ENCODE results near the gene RPRD1B. TPM values are rescaled to one million over a fixed set of nuclear protein-coding genes. Genes with fewer than 3 reads are reported as not detected.

RPRD1B gene
- polyA plus RNA-seq, 1 of the 3 experiments (the other 2 are of a cell fraction), result 11.8 TPM

DNA sequence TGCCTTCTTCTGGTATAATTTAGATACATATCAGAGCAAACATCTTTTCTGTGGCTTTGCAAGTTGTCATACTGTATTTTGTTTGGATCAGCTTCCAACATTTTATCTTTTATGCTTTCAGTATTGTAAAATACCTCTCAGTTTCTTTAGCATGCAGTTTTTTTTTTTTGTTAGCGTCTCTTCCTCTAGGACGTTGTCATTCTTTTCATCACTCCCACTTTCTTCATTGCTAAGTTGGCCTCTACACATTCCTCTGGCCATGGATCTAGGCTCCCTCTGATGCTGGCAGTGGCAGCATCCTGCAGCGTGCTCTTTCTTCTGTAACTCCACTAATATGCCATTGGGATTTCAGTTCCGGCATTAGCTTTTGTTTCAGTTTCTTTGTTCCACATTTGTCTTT, 21.7 kb downstream of the RPRD1B start:
- Histone ChIP-seq H3K9ac (no peak overlapping the region), H3K9me2 (no peaks in the 10 kb centered on the region), H3K4me3 (ENCODE audit: low read depth in 2 of 2, low read length in 1 of 2) (no peak overlapping the region; a peak in 1 of 4 replicates), H3K36me3 (replicated peaks in 1 of 2; ENCODE audit: control insufficient read depth in 1 of 2, insufficient read depth in 2 of 2, low read length in 1 of 2) (peaks cover 45 to 66% of the 10 kb centered on the region in 2 experiments), H3K27ac (ENCODE audit: low read depth in 2 of 2, low read length in 1 of 2) (peak overlapping the region; percentile 6 to 22; a peak in 3 of 4 replicates), H3K27me3 (ENCODE audit: insufficient read depth) (no peaks in the 10 kb centered on the region), H3K4me2 (no peak overlapping the region), H3F3A (replicated peaks; ENCODE audit: insufficient read depth) (peaks cover 25% of the 10 kb centered on the region), H3K4me1 (ENCODE audit: control insufficient read depth in 1 of 2, insufficient read depth in 2 of 2, low read depth in 1 of 2, low read length in 1 of 2) (peaks cover 0 to 3% of the 10 kb centered on the region in 2 experiments; a peak in 3 of 4 replicates), H3K79me2 (ENCODE audit: insufficient read depth) (peaks cover 73% of the 10 kb centered on the region), H2AFZ (ENCODE audit: low read depth) (no peak overlapping the region), H3K9me3 (no peaks in the 10 kb centered on the region), H4K20me1 (ENCODE audit: insufficient read depth) (peaks cover 35% of the 10 kb centered on the region)
- ChIA-PET POLR2A (no interaction called here), CTCF (interaction anchor here (0.6 to 32.1 kb wide), 4 partner anchors 109 to 233 kb away, joined by 3 to 725 read pairs (median 33); no protein-coding TSS in a partner anchor)
- TF ChIP-seq RCOR1 (IDR thresholded peaks at IDR 0.05; ENCODE audit: low read length), result no peak
- 0 out of 2 replicates have a peak, but pooled peaks have one; percentile 25 for TF ChIP-seq NFIC (IDR thresholded peaks at IDR 0.05; ENCODE audit: borderline replicate concordance)
- 87% methylated on average over 4 of the region's 4 CpGs for WGBS (ENCODE audit: low lambda C conversion rate)
- no peak for DNase-seq

DNA sequence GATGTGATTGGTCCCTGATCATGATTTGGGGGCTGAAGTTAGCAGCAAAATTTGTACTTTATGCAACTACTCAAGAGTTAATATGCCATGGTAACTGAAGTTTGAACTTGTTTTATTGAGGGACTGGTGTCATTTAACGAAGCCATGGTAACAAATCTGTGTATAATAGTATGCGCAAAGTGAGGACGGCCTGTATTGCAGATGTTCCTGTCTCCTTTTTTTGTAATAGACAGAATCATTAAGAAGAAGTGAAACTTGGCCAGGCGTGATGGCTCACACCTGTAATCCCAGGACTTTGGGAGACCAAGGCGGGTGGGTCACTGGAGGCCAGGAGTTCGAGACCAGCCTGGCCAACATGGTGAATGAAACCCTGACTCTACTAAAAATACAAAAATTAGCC, 22.3 kb downstream of the RPRD1B start:
- Histone ChIP-seq H3K79me2 (ENCODE audit: insufficient read depth) (peaks cover 70% of the 10 kb centered on the region), H3K9ac (no peak overlapping the region)

DNA sequence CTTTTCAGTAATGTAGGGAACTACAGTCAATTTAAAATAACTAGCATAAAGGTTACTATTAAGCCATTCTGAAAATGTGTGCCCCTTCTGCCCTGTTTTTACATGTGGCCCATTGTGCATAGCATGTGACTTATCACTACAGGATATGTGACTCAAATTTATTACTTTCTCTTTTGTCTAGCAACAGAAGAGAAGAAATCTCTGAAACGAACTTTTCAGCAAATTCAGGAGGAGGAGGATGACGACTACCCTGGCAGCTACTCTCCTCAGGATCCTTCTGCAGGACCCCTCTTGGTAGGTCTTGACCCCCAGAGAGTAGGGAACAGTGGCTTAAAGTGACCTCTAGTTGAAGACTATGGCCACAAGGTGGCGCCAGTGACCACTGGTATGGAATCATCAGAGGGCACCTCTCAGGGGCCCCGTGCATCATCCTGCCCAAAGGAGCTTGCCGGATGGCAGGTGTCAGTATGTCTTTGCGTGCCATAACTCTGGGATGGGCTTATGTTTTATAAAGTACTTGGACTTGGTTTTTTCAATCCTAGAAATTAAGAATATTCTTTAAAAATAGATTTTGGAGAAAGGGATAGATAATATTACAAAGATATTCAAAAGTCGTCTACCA, 23.9 kb downstream of the RPRD1B start:
- H3F3A ChIP-seq (replicated peaks; ENCODE audit: insufficient read depth), result peaks cover 22% of the 10 kb centered on the region
- ChIA-PET POLR2A (interaction anchor here (0.7 to 1.0 kb wide), 3 partner anchors 111 to 164 kb away, joined by 3 to 5 read pairs (median 3); no protein-coding TSS in a partner anchor), CTCF (interaction anchor here (0.5 to 32.1 kb wide), 84 partner anchors 9 to 493 kb away, joined by 3 to 725 read pairs (median 4); partner anchors contain the start of genes RPRD1B, TGM2 and TTI1)
- no peak overlapping the region for H3K9ac ChIP-seq
- H2AFZ ChIP-seq (ENCODE audit: low read depth), result no peak overlapping the region
- peak overlapping the region in 1 of 2 experiments; percentile 22; a peak in 2 of 4 replicates for H3K27ac ChIP-seq (ENCODE audit: low read depth in 2 of 2, low read length in 1 of 2)
- no peaks in the 10 kb centered on the region for H3K27me3 ChIP-seq (ENCODE audit: insufficient read depth)
- H3K4me1 ChIP-seq (ENCODE audit: control insufficient read depth in 1 of 2, insufficient read depth in 2 of 2, low read depth in 1 of 2, low read length in 1 of 2), result no peaks in the 10 kb centered on the region; a peak in 1 of 4 replicates
- H3K9me3 ChIP-seq, result no peaks in the 10 kb centered on the region
- peaks cover 54% of the 10 kb centered on the region for H3K79me2 ChIP-seq (ENCODE audit: insufficient read depth)
- peaks cover 53 to 72% of the 10 kb centered on the region in 2 experiments for H3K36me3 ChIP-seq (replicated peaks in 1 of 2; ENCODE audit: control insufficient read depth in 1 of 2, insufficient read depth in 2 of 2, low read length in 1 of 2)
- H4K20me1 ChIP-seq (ENCODE audit: insufficient read depth), result peaks cover 20% of the 10 kb centered on the region
- H3K4me3 ChIP-seq (ENCODE audit: low read depth in 2 of 2, low read length in 1 of 2), result no peak overlapping the region; a peak in 1 of 4 replicates
- no peak overlapping the region for H3K4me2 ChIP-seq
- peak; percentile 80 for DNase-seq
- H3K9me2 ChIP-seq, result no peaks in the 10 kb centered on the region
- WGBS (ENCODE audit: low lambda C conversion rate), result 16% methylated on average over 7 of the region's 7 CpGs
- TF ChIP-seq, protein P1, sequence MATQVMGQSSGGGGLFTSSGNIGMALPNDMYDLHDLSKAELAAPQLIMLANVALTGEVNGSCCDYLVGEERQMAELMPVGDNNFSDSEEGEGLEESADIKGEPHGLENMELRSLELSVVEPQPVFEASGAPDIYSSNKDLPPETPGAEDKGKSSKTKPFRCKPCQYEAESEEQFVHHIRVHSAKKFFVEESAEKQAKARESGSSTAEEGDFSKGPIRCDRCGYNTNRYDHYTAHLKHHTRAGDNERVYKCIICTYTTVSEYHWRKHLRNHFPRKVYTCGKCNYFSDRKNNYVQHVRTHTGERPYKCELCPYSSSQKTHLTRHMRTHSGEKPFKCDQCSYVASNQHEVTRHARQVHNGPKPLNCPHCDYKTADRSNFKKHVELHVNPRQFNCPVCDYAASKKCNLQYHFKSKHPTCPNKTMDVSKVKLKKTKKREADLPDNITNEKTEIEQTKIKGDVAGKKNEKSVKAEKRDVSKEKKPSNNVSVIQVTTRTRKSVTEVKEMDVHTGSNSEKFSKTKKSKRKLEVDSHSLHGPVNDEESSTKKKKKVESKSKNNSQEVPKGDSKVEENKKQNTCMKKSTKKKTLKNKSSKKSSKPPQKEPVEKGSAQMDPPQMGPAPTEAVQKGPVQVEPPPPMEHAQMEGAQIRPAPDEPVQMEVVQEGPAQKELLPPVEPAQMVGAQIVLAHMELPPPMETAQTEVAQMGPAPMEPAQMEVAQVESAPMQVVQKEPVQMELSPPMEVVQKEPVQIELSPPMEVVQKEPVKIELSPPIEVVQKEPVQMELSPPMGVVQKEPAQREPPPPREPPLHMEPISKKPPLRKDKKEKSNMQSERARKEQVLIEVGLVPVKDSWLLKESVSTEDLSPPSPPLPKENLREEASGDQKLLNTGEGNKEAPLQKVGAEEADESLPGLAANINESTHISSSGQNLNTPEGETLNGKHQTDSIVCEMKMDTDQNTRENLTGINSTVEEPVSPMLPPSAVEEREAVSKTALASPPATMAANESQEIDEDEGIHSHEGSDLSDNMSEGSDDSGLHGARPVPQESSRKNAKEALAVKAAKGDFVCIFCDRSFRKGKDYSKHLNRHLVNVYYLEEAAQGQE (IDR thresholded peaks at IDR 0.05; ENCODE audit: low read depth, low read length), result no peak
- TF ChIP-seq, protein P2, sequence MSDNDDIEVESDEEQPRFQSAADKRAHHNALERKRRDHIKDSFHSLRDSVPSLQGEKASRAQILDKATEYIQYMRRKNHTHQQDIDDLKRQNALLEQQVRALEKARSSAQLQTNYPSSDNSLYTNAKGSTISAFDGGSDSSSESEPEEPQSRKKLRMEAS (IDR thresholded peaks at IDR 0.05; ENCODE audit: low read depth), result 0 out of 2 replicates have a peak, but pooled peaks have one; percentile 12
- no peak for TF ChIP-seq RFX5 (IDR thresholded peaks at IDR 0.05; ENCODE audit: low read length)
- peak; percentile 90 for TF ChIP-seq SMC3 (IDR thresholded peaks at IDR 0.05; ENCODE audit: low read depth, low read length)
- TF ChIP-seq POLR2AphosphoS5 (IDR thresholded peaks at IDR 0.05; ENCODE audit: low read depth, low read length), result no peak
- TF ChIP-seq NFIC (IDR thresholded peaks at IDR 0.05; ENCODE audit: borderline replicate concordance), result no peak
- peak; percentile 94 for TF ChIP-seq RAD21 (IDR thresholded peaks at IDR 0.05; ENCODE audit: low read length)

More for the DNA sequence above, 22.3 kb downstream of the RPRD1B start:
- Histone ChIP-seq H2AFZ (ENCODE audit: low read depth) (no peak overlapping the region), H3K4me2 (no peak overlapping the region), H3K4me3 (ENCODE audit: low read depth in 2 of 2, low read length in 1 of 2) (no peak overlapping the region), H3K9me3 (no peaks in the 10 kb centered on the region), H4K20me1 (ENCODE audit: insufficient read depth) (peaks cover 29% of the 10 kb centered on the region), H3K27ac (ENCODE audit: low read depth in 2 of 2, low read length in 1 of 2) (peak overlapping the region in 1 of 2 experiments; percentile 6; a peak in 1 of 4 replicates), H3K4me1 (ENCODE audit: control insufficient read depth in 1 of 2, insufficient read depth in 2 of 2, low read depth in 1 of 2, low read length in 1 of 2) (no peaks in the 10 kb centered on the region; a peak in 1 of 4 replicates), H3K27me3 (ENCODE audit: insufficient read depth) (no peaks in the 10 kb centered on the region), H3K36me3 (replicated peaks in 1 of 2; ENCODE audit: control insufficient read depth in 1 of 2, insufficient read depth in 2 of 2, low read length in 1 of 2) (peaks cover 49 to 66% of the 10 kb centered on the region in 2 experiments), H3F3A (replicated peaks; ENCODE audit: insufficient read depth) (peaks cover 22% of the 10 kb centered on the region), H3K9me2 (no peaks in the 10 kb centered on the region)
- CTCF ChIA-PET, result interaction anchor here (0.6 to 32.1 kb wide), 4 partner anchors 108 to 167 kb away, joined by 3 to 725 read pairs (median 33); partner anchors contain the start of gene TGM2
- 97% methylated on average over 6 of the region's 6 CpGs for WGBS (ENCODE audit: low lambda C conversion rate)
- no peak for TF ChIP-seq MEF2A (IDR thresholded peaks at IDR 0.05; ENCODE audit: borderline replicate concordance, low read depth)
- no peak for TF ChIP-seq NFIC (IDR thresholded peaks at IDR 0.05; ENCODE audit: borderline replicate concordance)
- no peak for TF ChIP-seq GABPA (IDR thresholded peaks at IDR 0.05; ENCODE audit: low read depth)
- TF ChIP-seq, protein P3, sequence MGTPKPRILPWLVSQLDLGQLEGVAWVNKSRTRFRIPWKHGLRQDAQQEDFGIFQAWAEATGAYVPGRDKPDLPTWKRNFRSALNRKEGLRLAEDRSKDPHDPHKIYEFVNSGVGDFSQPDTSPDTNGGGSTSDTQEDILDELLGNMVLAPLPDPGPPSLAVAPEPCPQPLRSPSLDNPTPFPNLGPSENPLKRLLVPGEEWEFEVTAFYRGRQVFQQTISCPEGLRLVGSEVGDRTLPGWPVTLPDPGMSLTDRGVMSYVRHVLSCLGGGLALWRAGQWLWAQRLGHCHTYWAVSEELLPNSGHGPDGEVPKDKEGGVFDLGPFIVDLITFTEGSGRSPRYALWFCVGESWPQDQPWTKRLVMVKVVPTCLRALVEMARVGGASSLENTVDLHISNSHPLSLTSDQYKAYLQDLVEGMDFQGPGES (IDR thresholded peaks at IDR 0.05; ENCODE audit: low read depth, low read length), result no peak
- TF ChIP-seq, protein P2 (IDR thresholded peaks at IDR 0.05; ENCODE audit: low read depth), result no peak
- no peak for TF ChIP-seq POLR2AphosphoS5 (IDR thresholded peaks at IDR 0.05; ENCODE audit: low read depth, low read length)
- no peak for TF ChIP-seq TEAD4 (IDR thresholded peaks at IDR 0.05; ENCODE audit: borderline replicate concordance, insufficient read depth)
- no peak for TF ChIP-seq RCOR1 (IDR thresholded peaks at IDR 0.05; ENCODE audit: low read length)
- no peak for TF ChIP-seq NRF1 (IDR thresholded peaks at IDR 0.05; ENCODE audit: low read depth, low read length)
- no peak for DNase-seq
- POLR2A ChIA-PET, result no interaction called here
